K562 (cell line): Measurements from ENCODE around the gene HRH1. TPM values are rescaled to one million over a fixed set of nuclear protein-coding genes. Genes with fewer than 3 reads are reported as not detected.
A peak's percentile ranks its signal among the peaks of the same experiment; 100 is the strongest.

ENCODE experiments used
- ATAC-seq: fragments of 200-7000 bp; cut with Tn5 transposase; 3 replicates; pipeline ENCODE4 v1.9.1; 2020; ENCODE audit warnings: moderate library complexity
- BruUV-seq: library from RNA; stranded (reverse); fragments of 400-500 nt; replicated peaks from 2 replicates; lab custom pipeline; 2021; lab: Mats Ljungman, UMichigan
- CTCF ChIA-PET: fragments of 300-600 bp; formaldehyde crosslinking; extraction: SDS; loops from one replicate; lab custom pipeline; 2021; ENCODE audit warnings: low intra/inter-chr PET ratio; lab: Yijun Ruan, JAX
- POLR2A ChIA-PET: fragments of 300-600, 350-650 bp; sonication (Branson Sonifier 250); formaldehyde crosslinking; extraction: SDS; loops from one replicate; lab custom pipeline; 2021; ENCODE audit warnings: antibody characterized with exemption, inconsistent platforms; lab: Yijun Ruan, JAX
- DNase-seq, 4 experiments: peaks; one replicate each; pipeline versions ENCODE4 v3.0.0 to v3.0.0-alpha.2; 2011 to 2018; ENCODE audit warnings: low spot score in 3 of 4, mixed read lengths in 3 of 4; ENCODE audit errors: extremely low read depth in 1 of 4
- FAIRE-seq: peaks from 2 replicates; lab custom pipeline; 2011; peaks lifted over from hg19 to GRCh38; lab: Jason Lieb, UNC
- H2AFZ ChIP-seq: 2 replicates; pipeline ENCODE4 v1.6.0; 2011; ENCODE audit warnings: low read depth, low read length, control low read depth, inconsistent platforms
- H3K27ac ChIP-seq: fragments of 200-600 bp; 3 replicates; pipeline ENCODE4 v1.8.0; 2011; ENCODE audit warnings: low read depth, mild to moderate bottlenecking, control low read depth, inconsistent platforms, low read length, moderate library complexity, mixed read lengths; ENCODE audit errors: extremely low read depth
- H3K27me3 ChIP-seq, 2 experiments: fragments of 300-600 bp in 1 of 2; 2 replicates in 1 of 2; 3 replicates in 1 of 2; pipeline versions ENCODE4 v1.6.0 to v1.8.0; 2011; ENCODE audit warnings: inconsistent platforms in 2 of 2, low read length in 2 of 2, mild to moderate bottlenecking in 1 of 2, mixed read lengths in 1 of 2, moderate library complexity in 1 of 2; ENCODE audit not compliant: control insufficient read depth in 2 of 2, insufficient read depth in 2 of 2
- H3K36me3 ChIP-seq: fragments of 300-600 bp; 3 replicates; pipeline ENCODE4 v1.8.0; 2011; ENCODE audit warnings: mild to moderate bottlenecking, low read length, inconsistent platforms; ENCODE audit not compliant: control insufficient read depth, insufficient read depth
- H3K4me1 ChIP-seq, 2 experiments: fragments of 200-600 bp in 1 of 2; replicated peaks in 1 of 2; 2 replicates in 1 of 2; 3 replicates in 1 of 2; pipeline versions ENCODE4 v1.5.1 to v1.8.0; 2011; ENCODE audit warnings: inconsistent platforms in 2 of 2, low read length in 2 of 2, mild to moderate bottlenecking in 1 of 2, mixed read lengths in 1 of 2, moderate library complexity in 1 of 2; ENCODE audit not compliant: control insufficient read depth in 2 of 2, insufficient read depth in 2 of 2
- H3K4me2 ChIP-seq: 2 replicates; pipeline ENCODE4 v1.6.1; 2011; ENCODE audit warnings: low read length, control low read depth, inconsistent platforms, mixed read lengths; ENCODE audit not compliant: insufficient read depth
- H3K4me3 ChIP-seq: fragments of 200-600 bp; sonication (generic), shearing (Covaris generic); 2 replicates; pipeline ENCODE4 v1.5.1; 2016; ENCODE audit warnings: control low read depth, inconsistent platforms
- H3K79me2 ChIP-seq: fragments of 200-600 bp; 3 replicates; pipeline ENCODE4 v1.8.0; 2011; ENCODE audit warnings: low read length, inconsistent platforms; ENCODE audit not compliant: control insufficient read depth, insufficient read depth
- H3K9ac ChIP-seq, 2 experiments: 2 replicates each; pipeline versions ENCODE4 v1.6.0 to v1.6.1; 2011; ENCODE audit warnings: low read depth in 2 of 2, low read length in 2 of 2, control low read depth in 1 of 2, inconsistent platforms in 1 of 2, mild to moderate bottlenecking in 1 of 2, mixed read lengths in 1 of 2; ENCODE audit not compliant: insufficient read depth in 1 of 2
- H3K9me1 ChIP-seq: one replicate; pipeline ENCODE4 v1.6.0; 2011; ENCODE audit warnings: inconsistent platforms, mild to moderate bottlenecking, low read length, moderate library complexity; ENCODE audit not compliant: control insufficient read depth, insufficient read depth
- H3K9me3 ChIP-seq: replicated peaks from 2 replicates; pipeline ENCODE4 v1.5.1; 2011; ENCODE audit warnings: low read depth, low read length, inconsistent platforms; ENCODE audit not compliant: control insufficient read depth, insufficient read depth
- H4K20me1 ChIP-seq: replicated peaks from 2 replicates; pipeline ENCODE4 v1.6.1; 2011; ENCODE audit warnings: low read length, inconsistent platforms, mixed read lengths; ENCODE audit not compliant: control insufficient read depth, insufficient read depth
- FOS ChIP-seq: IDR thresholded peaks from 3 replicates; pipeline ENCODE4 v1.6.1; 2011; ENCODE audit not compliant: insufficient read length; ENCODE audit errors: extremely low read depth
- HNRNPUL1 ChIP-seq: fragments of 200-400 bp; formaldehyde crosslinking; IDR thresholded peaks from 2 replicates; pipeline ENCODE4 v1.6.1; 2017; ENCODE audit warnings: low read length
- MEF2A ChIP-seq: IDR thresholded peaks from 2 replicates; pipeline ENCODE4 v1.6.1; 2011; ENCODE audit warnings: low read depth, mild to moderate bottlenecking, low read length, moderate library complexity; ENCODE audit not compliant: control insufficient read depth
- NCOA6 ChIP-seq: fragments of 450-650 bp; IDR thresholded peaks from 2 replicates; pipeline ENCODE4 v1.6.1; 2017; ENCODE audit warnings: mild to moderate bottlenecking
- NFYB ChIP-seq: IDR thresholded peaks from 2 replicates; pipeline ENCODE4 v1.6.1; 2011; ENCODE audit warnings: mild to moderate bottlenecking, moderate library complexity; ENCODE audit not compliant: insufficient read length; ENCODE audit errors: extremely low read depth
- RERE ChIP-seq: sonication (generic); formaldehyde crosslinking; IDR thresholded peaks from 2 replicates; pipeline ENCODE4 v1.8.0; 2023; ENCODE audit warnings: missing genetic modification reagents, mild to moderate bottlenecking, borderline replicate concordance
- TCF3 ChIP-seq: sonication (generic); formaldehyde crosslinking; IDR thresholded peaks from 2 replicates; pipeline ENCODE4 v1.4.0; 2020; ENCODE audit warnings: mild to moderate bottlenecking, missing genetic modification reagents
- ZNF316 ChIP-seq: fragments of 450-650 bp; IDR thresholded peaks from 2 replicates; pipeline ENCODE4 v1.6.1; 2016
- WGBS: fragments of 100-300 bp; shearing (Covaris generic); methylation state at CpG from one replicate; pipeline ENCODE4 v1.1.6; 2016; ENCODE audit warnings: low coverage, mixed read lengths; ENCODE audit not compliant: insufficient coverage; ENCODE audit errors: missing lambda C conversion rate; 5-methylcytosine and 5-hydroxymethylcytosine counted together
- in situ Hi-C: fragments of 300-500 bp; cut with MboI; formaldehyde crosslinking; loops from 4 replicates; pipeline ENCODE4 v1.15.0; 2018; ENCODE audit warnings: inconsistent platforms, mixed read lengths
- intact Hi-C: fragments of 100-400 bp; cut with micrococcal nuclease; formaldehyde crosslinking; loops from 2 replicates; pipeline ENCODE4 v1.14.2; 2022
- polyA plus RNA-seq, 8 experiments: library from polyadenylated mRNA; depleted of rRNA in 4 of 8; stranded (reverse) in 5 of 8; unstranded in 3 of 8; fragments of >200 nt; fragmentation: Nextera tagmentation in 2 of 8; fragmentation: Illumina TruSeq in 1 of 8; extraction: Ambion mirVana in 2 of 8; extraction: Trizol in 1 of 8; gene quantifications; 2 replicates each; pipeline versions ENCODE4 v1.2.1 to v1.2.3, GENCODE V29; 2011 to 2014; ENCODE audit warnings: inconsistent platforms in 1 of 8, missing spikeins in 1 of 8
- total RNA-seq, 7 experiments: library from RNA; depleted of rRNA in 6 of 7; stranded (reverse); fragments of >200 nt in 6 of 7; fragmentation: Illumina TruSeq in 2 of 7; extraction: Trizol in 2 of 7; gene quantifications; 2 replicates each; pipeline versions ENCODE4 v1.2.1 to v1.2.3, GENCODE V29; 2011 to 2021; ENCODE audit warnings: low replicate concordance in 1 of 7
- TF ChIP-seq, protein P1 (sequence below): sonication (generic); formaldehyde crosslinking; IDR thresholded peaks from 2 replicates; pipeline ENCODE4 v1.8.1; 2023; ENCODE audit warnings: missing genetic modification reagents, mild to moderate bottlenecking, borderline replicate concordance

HRH1 gene
- total and polyA plus RNA-seq, 9 of the 15 experiments (the other 6 are each of a cell fraction or from before 2014, with no cell fraction given) = 0.03 to 0.15 (median 0.06) TPM; not detected in 1

DNA sequence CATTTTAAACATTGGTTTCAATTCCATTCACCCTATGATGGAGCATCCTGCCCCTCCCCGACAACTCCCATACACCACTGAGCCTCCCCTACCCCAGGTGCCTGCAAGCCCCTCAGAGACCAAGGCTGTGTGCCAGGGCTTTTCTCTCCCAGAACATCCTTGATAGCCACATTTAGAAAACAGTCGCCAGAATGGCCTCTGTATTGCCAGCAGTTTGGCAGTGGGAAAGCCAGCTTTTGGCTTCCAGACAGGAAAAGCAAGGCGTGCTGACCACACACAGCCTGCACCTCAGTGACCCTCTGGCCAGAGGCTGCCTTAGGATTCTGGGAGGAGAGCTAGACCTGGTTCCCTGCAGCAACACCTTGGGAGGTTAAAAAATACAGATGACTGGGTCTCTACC lies 18.2 kb upstream of the HRH1 start (continued):
- TF ChIP-seq RERE (CRISPR knock-in tag) = no peak

- Histone ChIP-seq H3K79me2 (no peaks in the 10 kb centered on the region), H3K27me3 (peaks cover 5 to 18% of the 10 kb centered on the region in 2 experiments; a peak in 3 of 5 replicates), H3K9me3 (no peaks in the 10 kb centered on the region), H3K36me3 (no peaks in the 10 kb centered on the region), H3K27ac (no peak overlapping the region), H3K9me1 (no peaks in the 10 kb centered on the region), H3K4me3 (no peak overlapping the region), H3K4me2 (no peak overlapping the region; the same call in 1 of the 2 replicates), H2AFZ (no peak overlapping the region), H3K4me1 (no peaks in the 10 kb centered on the region; a peak in 1 of 5 replicates), H3K9ac (no peak overlapping the region), H4K20me1 (no peaks in the 10 kb centered on the region)
- FAIRE-seq (peak; percentile 85), ATAC-seq (peak; percentile 99), DNase-seq (peak; percentile 43 to 84 (median 80))
- POLR2A ChIA-PET = interaction anchor here (0.6 kb wide), 1 partner anchor 13 kb away, joined by 3 read pairs; no protein-coding TSS in a partner anchor
- CTCF ChIA-PET = no interaction called here
- 15% methylated on average over 22 of the region's 22 CpGs for WGBS
- in situ Hi-C loops (no loop called here), intact Hi-C loops (no loop called here)
- BruUV-seq = no TSS peak
- TF ChIP-seq, protein P1, sequence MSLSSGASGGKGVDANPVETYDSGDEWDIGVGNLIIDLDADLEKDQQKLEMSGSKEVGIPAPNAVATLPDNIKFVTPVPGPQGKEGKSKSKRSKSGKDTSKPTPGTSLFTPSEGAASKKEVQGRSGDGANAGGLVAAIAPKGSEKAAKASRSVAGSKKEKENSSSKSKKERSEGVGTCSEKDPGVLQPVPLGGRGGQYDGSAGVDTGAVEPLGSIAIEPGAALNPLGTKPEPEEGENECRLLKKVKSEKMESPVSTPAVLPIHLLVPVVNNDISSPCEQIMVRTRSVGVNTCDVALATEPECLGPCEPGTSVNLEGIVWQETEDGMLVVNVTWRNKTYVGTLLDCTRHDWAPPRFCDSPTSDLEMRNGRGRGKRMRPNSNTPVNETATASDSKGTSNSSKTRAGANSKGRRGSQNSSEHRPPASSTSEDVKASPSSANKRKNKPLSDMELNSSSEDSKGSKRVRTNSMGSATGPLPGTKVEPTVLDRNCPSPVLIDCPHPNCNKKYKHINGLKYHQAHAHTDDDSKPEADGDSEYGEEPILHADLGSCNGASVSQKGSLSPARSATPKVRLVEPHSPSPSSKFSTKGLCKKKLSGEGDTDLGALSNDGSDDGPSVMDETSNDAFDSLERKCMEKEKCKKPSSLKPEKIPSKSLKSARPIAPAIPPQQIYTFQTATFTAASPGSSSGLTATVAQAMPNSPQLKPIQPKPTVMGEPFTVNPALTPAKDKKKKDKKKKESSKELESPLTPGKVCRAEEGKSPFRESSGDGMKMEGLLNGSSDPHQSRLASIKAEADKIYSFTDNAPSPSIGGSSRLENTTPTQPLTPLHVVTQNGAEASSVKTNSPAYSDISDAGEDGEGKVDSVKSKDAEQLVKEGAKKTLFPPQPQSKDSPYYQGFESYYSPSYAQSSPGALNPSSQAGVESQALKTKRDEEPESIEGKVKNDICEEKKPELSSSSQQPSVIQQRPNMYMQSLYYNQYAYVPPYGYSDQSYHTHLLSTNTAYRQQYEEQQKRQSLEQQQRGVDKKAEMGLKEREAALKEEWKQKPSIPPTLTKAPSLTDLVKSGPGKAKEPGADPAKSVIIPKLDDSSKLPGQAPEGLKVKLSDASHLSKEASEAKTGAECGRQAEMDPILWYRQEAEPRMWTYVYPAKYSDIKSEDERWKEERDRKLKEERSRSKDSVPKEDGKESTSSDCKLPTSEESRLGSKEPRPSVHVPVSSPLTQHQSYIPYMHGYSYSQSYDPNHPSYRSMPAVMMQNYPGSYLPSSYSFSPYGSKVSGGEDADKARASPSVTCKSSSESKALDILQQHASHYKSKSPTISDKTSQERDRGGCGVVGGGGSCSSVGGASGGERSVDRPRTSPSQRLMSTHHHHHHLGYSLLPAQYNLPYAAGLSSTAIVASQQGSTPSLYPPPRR (CRISPR knock-in tag) = no peak
- TF ChIP-seq ZNF316 (no peak), NFYB (peak; percentile 76), FOS (peak; percentile 30), TCF3 (CRISPR knock-in tag) (no peak), HNRNPUL1 (no peak), NCOA6 (no peak), MEF2A (no peak)
Measured at GRCh38 chr3:11136830-11137626, 17.3 kb upstream of the HRH1 start.
